NCI-H1105 (cell line): ENCODE data around the gene TAF1B.

Experiments used
- DNase-seq: peaks from one replicate; lab custom pipeline; 2025; lab: John Stamatoyannopoulos, UW

The TAF1B gene

DNA sequence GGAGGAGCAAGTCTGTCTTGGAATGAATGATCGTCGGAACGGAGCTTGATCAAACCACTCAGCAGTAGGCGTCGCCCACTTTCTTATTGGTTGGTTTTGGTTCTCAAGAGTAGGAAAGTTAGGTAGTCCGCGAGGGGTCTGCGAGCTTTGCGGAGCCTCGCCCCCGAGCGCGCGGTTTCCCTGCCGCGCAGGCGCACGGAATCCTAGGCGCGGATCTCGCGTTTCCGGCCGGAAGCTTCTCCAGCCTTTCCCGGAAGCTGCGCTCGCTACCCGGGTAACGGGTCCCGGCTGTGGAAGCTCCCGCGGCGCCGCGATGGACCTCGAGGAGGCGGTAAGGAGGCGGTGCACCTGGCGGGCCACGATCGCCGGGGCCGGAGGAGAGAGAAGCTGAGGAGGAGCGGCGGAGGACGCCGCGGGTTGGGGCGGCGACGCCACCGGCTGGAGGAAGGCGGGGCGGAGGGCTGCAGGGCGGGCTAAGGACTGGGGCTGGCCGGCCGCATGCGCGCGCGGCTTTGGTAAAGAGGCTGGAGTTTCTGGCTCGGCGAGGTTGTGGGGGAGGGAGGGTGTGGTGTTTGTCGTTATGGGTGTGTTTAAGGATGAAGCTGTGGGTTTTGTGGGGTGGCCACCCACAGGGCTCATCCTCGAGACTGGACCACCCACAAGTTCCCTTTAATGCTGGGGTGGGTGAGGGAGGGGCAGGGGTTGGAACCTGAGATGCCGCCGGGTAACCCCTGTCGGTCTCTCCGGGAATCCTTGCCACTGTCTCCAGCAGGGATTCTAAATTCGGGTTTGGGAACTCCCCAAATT is at the start of gene TAF1B:
Gene TAF1B, plus strand, starts transcription at position 246 of the 807 bp plus-strand sequence. Its CDS starts 68 bp downstream, at position 314.
- peak; percentile 89 for DNase-seq

GRCh38 chr2:9793918-9794717 is 49.2 kb upstream of the TAF1B start:
- DNase-seq, result no peak

DNA sequence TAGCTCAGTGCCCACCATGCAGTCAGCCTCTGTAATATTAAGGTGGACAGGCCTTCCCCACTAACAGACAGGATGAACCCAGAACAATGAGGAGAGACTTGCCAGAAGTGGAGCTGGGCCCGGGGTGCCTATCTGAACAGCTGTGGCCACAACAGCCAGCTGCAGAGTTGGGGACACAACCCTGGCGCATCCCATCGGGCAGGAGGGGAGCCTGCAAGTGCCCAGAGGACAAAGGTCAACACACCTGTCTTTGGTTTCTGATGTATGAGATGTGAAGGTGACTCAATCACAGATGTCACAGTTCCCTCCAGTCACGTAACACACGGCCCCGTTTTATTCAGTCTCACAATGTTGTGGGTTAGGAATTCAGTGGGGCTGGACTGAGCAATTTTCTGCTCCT is 48.2 kb upstream of the TAF1B start:
- DNase-seq, result no peak

DNA sequence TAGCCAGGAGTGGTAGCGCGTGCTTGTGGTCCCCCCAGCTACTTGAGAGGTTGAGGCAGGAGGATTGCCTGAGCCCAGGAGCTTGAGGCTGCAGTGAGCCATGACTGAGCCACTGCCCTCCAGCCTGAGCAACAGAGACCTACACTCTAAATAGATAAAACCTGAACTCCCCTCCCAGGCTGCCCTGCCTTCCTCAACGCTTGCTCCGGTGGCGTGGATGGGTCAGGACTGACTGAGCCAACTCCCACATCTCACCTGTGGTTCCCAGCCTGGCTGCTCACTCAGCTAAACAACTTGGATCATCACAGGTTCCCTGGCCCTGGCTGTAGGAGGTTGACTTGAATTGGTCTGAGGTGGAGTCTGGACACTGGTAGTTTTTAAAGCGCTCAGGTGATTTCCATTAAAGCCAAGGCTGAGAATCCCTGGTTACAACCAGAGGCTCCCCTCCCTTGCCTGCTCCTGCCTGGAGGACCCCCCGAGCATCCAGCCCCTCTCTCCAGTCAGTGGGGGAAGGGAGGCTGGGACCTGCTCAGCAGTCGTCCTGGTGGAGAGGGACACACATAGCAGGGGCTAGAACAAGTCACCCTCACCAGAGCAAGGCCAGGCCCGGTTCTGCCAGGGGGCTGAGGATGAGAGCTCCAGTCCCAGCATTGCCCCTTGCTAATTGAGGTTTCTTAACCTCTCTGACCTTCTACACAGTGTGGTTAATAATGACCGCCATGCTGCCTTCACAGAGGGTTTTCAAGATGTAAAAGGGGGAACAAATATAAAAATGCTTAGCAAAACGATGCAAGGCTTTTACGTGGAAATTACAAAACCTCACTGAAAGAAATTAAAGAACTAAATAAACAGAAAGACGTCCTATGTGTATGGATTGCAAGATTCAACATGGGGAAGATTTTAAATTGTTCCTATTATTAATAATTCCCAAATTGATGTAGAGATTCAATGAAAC is 46.9 kb upstream of the TAF1B start:
- no peak for DNase-seq

- DNase-seq, result no peak
These were observed 46.2 kb upstream of the TAF1B start for GRCh38 chr2:9797086-9797485.

- DNase-seq, result no peak
These were observed 45.4 kb upstream of the TAF1B start for GRCh38 chr2:9797681-9798556.

- no peak for DNase-seq
These were observed 44.2 kb upstream of the TAF1B start for GRCh38 chr2:9799011-9799596.

DNA sequence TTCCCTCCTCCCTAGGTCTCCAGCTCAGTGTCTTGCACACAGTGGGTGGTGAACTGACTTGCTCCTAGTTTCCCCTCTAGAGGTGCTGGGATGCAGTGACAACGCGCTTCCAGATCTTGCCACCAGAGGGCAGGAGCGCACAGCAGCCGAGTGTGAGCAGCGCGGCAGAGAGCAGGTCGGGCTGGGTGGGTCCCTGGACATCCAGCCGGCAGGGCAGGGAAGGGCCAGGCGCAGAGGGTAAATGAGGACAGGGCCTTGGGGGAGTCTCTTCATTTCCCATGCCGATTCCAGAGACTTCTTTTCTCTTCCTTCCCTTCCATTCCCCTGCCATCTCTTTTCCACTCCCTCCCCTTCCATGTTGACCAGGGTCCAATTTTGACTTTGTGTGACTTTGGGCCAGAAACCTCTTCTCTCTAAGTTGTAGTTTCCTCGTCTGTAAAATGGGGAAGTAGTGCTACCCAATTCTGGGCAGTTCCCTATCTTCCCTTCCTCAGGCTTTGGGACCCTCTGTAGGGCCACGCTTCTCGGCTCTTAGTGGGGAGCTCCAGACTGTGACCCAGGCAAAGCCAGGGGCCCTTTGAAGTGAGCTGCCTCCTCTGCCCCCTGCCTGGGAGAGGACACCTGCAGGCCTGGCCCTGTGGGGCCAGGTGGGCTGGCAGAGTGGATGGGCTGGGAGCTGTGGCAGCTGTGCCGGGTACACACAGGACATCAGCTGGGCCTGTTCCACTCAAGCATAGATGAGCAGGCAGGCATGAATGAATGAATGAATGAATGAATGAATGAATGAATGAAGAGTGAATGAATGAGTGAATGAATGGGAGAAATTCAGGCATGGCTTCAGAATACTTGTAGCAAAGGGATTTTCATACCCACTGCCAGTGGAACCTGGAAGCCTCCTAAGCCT is 43.3 kb upstream of the TAF1B start:
- DNase-seq, result peak; percentile 57

- no peak for DNase-seq
These were observed 42.7 kb upstream of the TAF1B start for GRCh38 chr2:9800639-9800974.

DNA sequence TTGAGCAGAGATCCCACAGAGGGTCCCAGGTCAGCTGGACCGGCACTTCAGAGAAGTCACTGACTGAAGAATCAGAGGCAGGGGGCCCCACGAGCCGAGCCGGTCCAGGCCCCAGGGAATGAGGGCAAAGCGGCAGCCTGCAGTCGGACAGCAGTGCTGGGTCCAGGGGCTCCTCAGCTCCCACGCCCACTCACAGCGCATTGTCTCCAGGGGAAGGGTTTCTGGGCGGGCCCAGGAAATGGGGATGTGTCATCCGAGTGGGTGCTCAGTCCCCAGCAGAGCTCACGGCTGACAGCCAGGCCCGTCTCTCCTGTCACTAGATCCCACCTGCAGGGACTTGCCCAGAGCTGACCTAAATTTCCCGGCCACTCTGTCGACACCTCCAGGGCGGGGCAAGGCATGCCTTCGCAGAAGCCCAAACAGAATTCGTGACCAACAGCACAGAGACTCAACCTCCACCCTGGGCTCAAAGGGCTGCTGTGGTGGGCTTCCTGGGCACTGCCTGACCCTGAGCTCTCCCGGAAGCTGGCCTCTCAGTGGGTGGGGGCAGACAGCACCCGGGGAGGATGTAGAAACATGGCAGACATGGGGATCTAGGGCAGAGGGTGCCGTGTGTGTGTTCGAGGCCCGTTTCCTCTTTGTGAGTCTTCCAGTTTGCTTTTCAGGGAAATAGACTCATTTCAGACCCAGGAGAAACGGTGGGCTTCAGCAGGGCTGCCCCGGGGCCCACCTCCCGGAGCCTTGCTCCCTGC is 42.1 kb upstream of the TAF1B start:
- DNase-seq, result no peak

- DNase-seq, result no peak
These were observed 40.7 kb upstream of the TAF1B start for GRCh38 chr2:9802576-9802993.

DNA sequence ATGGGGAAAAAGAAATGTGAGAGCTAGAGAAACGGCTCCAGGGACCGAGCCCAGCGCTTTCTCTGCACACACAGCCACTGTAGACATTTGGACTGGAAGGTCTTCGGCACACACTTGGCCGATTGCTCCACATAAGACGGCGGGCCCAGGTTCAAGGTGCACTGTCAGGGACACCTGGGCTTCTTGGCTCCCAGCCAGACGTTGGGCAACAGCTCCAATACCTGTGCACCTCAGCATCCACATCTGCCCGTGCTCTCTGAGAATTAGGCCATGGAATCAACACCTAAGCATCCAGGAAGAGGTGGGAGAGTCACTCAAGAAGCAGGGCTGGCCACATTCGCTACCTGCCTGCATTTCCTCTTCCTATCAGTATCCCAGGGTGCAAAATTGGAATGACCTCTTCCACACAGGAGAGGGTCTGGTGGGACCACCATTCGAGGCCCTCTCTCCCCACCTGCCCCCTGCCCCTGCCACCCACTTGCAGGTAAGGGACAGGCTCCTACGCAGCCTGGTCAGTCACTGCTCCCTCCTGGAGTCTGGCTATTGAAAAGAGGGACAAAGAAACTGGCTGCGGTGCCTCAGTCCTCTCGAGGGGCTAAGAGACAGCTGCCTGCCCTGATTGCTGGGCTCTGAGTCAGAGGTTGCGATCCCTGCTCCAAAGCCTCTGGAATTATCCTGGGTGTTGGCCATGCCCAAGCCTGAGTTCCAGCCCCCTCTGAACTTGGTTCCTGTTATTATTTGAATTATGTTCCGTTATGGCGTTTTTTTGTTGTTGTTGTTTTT is 40.1 kb upstream of the TAF1B start:
- no peak for DNase-seq

DNA sequence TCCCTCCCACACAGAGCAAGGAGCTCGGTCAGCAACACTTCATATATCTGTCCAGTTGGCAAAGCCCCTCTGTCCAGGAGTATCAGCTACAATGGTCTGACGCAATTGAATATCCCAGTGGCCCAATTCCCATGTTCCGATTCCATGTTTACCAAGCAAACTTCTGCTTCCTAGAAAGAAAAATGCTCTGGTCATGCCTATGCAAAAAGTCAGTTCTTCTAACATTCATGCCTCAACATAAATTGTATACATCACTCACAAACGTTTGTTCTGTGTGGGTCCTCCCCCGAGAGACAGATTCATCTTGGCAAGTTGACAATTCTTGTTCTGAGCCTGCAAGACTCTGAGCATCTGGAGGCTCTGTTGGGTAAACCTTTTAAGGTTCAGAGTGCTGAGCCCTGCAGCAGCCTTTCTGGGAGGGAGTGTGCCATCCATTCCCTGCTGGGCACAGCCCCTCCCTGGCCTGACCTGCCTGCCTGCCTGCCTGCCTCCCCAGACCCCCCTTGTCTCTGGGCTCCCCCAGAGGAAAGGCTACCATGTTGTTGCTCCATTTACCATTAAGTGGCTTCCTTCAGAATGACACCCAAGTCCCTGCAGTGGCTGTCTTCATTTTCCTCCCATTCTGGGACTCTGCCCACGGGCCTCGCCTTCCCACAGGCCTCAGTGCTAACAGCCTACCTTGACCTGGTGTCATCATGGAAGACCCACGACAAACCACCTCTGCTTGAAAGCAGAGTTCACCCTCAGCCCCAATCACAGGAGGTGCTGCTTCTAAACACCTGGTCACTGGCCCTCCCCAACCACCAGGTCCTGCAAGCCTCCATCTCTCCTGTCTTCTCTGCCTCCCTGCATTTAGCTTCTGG is 37.6 kb upstream of the TAF1B start:
- DNase-seq, result no peak

- DNase-seq, result no peak
These were observed 37.0 kb upstream of the TAF1B start for GRCh38 chr2:9806298-9806610.

GRCh38 chr2:9806656-9807055 is 36.6 kb upstream of the TAF1B start:
- no peak for DNase-seq

DNA sequence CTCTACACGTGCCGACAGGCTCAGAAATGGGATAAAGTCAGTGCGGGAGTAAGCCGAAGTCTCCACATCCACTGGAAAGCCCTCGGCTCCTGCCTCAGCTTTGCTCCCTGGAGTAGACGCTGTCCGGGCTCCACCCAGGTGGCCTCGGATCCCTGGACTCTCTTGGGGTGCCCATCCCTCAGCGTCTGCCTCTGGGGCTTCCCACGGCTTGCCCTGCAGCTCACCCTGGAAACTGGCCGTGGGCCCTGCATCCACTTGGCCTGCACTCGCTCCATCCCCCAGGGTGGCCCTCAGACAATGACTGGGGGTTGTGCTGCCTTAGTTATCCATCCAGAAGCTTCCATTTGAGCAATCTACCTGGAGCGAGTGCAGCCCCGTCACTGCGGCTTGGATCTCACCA is 36.2 kb upstream of the TAF1B start:
- DNase-seq, result no peak

GRCh38 chr2:9807555-9808305 is 35.5 kb upstream of the TAF1B start:
- DNase-seq, result no peak
